Inferior parietal cortex (tissue), 1 donor: ENCODE measurements around the gene GRHL3.

Experiments
- DNase-seq: peaks from one replicate; pipeline ENCODE4 v3.0.0-alpha.2; 2016; ENCODE audit errors: extremely low spot score

Gene GRHL3

GRCh38 chr1:24392982-24393650 is 74.0 kb downstream of the GRHL3 start:
- no peak for DNase-seq

GRCh38 chr1:24393892-24394291 is 74.7 kb downstream of the GRHL3 start:
- no peak for DNase-seq

- DNase-seq: no peak
Measured at GRCh38 chr1:24400065-24400464, 80.9 kb downstream of the GRHL3 start.

- DNase-seq: peak; percentile 59
Measured at GRCh38 chr1:24403806-24404205, 84.6 kb downstream of the GRHL3 start.
